HK-2 (cell line): Measurements from ENCODE around the gene ATP8A1.

Experiments
- DNase-seq: peaks from one replicate; pipeline ENCODE4 v3.0.0-alpha.2; 2018; ENCODE audit not compliant: unreplicated experiment

The ATP8A1 gene

DNA sequence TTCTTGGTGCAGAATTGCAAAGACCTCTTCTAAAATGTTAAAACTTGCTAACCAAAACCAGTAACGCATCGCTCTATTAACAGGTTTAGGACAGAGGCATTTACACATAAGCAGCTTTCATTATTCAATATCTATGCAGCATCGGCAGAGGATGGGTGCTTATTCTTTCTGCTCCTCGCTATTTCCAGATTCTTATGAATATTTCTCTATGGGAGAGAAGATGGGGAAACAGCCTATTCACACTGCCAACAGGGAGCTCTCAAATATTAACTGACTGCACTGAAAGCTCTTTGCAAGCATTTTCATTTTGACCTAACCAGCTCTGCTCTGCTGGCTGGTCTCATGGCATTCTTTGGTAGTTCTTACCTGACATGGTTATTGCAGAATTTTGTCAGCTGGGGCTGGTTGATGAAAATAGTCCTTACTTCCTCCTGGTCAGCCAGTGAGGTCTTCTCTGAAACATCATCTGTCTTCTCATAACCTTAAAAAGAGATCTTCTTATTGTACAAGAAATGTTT, 30.2 kb downstream of the ATP8A1 start:
- no peak for DNase-seq

- DNase-seq = no peak
Observed at GRCh38 chr4:42625329-42625728, 31.6 kb downstream of the ATP8A1 start.

- no peak for DNase-seq
Observed at GRCh38 chr4:42624551-42624950, 32.4 kb downstream of the ATP8A1 start.

DNA sequence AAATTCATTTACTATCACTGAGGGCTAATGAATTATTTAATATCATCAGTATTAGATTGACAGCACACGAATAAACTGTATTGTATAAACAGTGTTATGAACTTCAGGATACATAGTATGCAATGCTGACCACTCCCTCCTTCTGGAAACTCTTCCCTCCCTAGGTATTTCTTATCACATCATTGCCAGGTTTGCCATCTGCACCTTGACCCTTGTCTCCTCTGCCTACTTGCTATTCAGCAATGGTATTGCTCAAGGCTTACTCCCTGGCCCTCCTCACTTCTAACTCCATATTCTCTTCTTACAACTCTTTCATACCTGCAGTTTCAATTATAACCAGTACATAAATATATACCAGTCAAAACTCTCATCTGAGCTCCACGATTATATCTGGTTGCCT, 38.9 kb downstream of the ATP8A1 start:
- DNase-seq = no peak

DNA sequence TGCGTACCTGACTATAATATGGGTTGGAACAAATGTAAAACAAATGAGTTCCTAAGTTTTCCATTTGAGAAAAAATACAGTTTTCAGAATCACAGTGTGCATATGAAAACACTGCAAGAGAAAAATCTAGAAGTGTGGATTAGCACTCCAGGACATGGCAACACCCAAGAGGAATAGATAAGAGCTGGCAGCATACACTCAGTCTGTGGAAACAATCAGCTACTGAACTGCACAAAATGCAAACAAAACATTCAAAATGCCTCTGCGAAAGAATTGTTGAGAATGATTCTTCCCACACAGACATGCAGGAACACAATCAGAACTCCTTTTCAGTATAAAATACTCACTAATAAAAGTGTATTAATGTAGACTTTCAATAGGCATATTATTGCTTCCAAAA, 39.9 kb downstream of the ATP8A1 start:
- no peak for DNase-seq

DNA sequence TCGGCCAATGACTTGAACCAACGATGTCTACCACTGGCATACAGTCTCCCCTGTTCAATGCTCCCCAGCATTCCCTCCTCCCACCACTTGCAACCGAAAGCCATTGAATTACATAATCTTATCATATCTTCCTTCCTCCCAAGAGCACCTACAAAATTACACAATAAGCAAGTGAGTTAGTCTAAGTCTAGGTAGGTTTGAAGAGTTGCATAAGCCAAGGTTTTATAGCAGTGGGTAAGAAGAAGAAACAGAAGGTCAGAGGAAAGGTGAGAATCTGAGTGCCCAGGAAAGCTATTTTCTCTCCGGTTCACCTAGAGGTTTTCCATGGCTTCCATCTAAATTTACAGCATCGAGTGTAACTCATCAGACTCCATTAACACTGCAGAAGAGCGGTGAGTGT, 40.3 kb downstream of the ATP8A1 start:
- no peak for DNase-seq

DNA sequence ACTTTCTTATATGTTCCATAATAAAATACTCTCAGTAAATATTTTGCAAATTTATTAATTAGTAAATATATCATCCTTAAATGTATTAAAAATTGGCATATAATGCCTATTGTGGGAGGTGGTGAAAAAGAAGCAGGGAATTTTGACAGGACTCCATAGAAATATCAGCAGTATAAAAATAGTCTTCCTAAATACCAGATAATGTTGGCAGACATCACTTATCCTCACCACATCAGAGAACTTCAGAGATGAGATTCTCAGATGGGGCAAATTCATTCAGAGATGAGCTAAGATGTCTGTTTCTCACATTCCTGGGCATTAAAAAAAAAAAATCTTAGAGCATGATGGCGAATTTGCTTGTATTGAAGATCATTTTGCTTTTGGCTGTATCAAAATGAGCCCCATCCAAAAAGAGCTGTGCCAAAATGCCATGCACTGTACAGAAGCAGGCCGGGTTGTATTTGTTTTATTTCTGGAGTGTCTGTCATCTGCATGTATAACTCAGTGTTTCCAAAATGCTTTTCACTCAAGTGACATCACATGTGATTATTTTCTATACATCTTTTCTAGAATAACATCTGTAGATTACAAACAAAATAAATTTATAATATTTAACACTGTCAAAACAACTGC, 41.7 kb downstream of the ATP8A1 start:
- no peak for DNase-seq

DNA sequence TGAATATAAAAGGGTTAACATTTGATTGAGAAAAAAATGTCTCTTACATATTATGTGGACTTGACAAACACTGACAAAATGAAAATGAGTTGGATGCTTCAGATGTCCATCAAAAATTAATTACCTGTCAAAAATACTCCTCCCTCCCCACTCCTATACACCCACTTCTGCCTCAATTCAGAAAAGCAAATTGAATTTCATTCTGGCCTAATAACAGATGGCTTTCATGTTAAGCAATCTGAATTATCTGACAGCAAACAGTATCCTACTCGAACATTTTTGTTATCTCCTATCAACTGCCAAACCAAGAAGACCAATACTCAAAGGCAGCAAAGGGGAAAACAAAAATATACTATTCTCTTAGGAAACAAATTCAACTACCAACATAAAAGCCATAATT, 44.0 kb downstream of the ATP8A1 start:
- DNase-seq = no peak

- DNase-seq = no peak
Observed at GRCh38 chr4:42610941-42611340, 46.0 kb downstream of the ATP8A1 start.

DNA sequence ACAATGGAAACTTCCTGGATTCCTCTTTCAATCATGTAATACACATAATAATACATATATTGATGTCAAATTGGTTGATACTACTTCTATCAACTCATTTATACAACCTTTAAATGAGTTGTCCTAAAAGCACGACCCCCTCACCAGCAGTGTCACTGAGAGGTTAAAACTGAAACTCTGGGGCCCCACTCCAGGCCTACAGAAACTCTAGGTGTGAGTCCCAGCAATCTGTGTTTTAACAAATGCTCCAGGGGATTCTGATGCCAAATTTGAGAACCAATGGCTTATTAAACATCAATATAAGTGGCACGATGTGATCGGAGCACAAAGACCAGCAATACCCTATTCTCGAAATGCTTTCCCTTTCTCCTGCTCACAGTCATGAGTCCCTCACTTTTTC, 47.9 kb downstream of the ATP8A1 start:
- DNase-seq = no peak

DNA sequence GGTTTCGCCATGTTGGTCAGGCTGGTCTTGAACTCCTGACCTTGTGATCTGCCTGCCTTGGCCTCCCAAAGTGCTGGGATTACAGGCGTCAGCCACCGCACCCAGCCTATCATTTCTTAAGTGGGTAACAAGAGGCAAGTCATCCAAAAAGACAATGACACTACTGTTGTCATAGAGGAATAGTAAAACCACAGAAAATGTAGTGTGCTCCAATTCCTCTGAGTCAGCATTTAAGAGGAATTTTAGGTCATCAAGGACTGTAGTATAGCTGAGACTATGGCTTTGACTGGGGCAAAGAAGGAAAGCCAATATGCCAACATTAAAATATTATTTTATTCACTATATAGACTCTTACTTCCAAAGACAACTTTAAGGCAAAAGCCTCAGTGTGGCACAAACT, 48.4 kb downstream of the ATP8A1 start:
- DNase-seq = no peak

GRCh38 chr4:42607011-42607726, 49.7 kb downstream of the ATP8A1 start:
- DNase-seq = no peak

DNA sequence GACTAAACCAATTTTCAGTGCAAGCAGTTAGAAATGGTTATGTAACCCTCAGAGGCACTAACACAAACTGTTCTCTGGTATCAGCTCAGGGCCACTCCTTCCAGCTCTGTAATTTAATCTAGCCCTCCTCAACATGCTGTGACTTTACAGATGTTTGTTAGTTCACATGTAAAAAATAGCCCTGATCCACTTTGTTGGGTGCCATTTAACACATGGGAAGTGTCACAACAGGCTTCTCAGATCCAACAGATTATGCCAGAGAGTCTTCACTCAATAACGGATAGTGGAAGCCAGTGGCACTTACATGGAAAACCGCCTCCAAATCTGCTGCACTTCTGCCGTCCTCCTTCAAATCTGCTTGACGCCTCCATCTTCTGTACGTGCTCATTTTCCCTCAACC, 51.6 kb downstream of the ATP8A1 start:
- DNase-seq = no peak

DNA sequence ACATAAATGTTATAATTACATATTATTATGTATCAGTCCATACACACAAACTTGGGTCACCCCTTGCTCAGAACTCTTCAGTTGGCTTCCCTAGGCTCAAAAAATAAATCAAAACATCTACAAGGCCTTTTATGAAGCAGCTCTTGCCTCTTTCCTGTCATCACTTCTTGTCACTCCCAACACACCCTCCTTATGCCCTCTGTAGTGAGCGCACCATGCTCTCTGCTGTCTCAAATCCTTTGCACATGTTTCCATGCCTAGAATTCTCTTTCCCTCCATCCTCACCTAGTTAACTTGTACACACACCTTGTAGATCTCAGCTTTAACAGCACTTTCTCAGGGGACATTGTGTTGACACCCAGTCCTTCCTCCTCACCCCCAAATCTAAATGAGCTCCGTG, 53.0 kb downstream of the ATP8A1 start:
- DNase-seq = no peak

DNA sequence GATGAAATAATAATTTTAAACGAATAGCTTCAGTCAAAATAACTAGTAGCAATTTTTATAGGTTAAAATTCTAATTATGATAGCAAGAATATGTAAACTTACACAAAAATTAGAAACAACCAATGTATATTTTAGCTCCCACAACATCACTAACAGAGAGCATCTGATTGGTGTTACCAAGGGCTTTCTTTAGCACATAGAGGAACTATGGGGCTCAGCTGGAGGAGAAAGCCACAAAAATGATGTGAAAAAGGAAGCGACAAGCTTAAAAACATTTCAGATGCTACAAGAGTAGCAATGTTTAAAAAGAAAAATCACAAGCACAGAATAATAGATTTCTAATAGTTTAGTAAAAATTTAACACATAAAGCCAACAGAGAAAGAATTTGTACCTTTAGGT, 56.3 kb downstream of the ATP8A1 start:
- DNase-seq = no peak

- no peak for DNase-seq
Observed at GRCh38 chr4:42596918-42597317, 60.0 kb downstream of the ATP8A1 start.

- no peak for DNase-seq
Observed at GRCh38 chr4:42594888-42595287, 62.0 kb downstream of the ATP8A1 start.

GRCh38 chr4:42588909-42589308, 68.0 kb downstream of the ATP8A1 start:
- DNase-seq = no peak

GRCh38 chr4:42586775-42587174, 70.1 kb downstream of the ATP8A1 start:
- DNase-seq = no peak

- no peak for DNase-seq
Observed at GRCh38 chr4:42579903-42580302, 77.0 kb downstream of the ATP8A1 start.

GRCh38 chr4:42578187-42578586, 78.7 kb downstream of the ATP8A1 start:
- no peak for DNase-seq

- no peak for DNase-seq
Observed at GRCh38 chr4:42574870-42575430, 82.0 kb downstream of the ATP8A1 start.

DNA sequence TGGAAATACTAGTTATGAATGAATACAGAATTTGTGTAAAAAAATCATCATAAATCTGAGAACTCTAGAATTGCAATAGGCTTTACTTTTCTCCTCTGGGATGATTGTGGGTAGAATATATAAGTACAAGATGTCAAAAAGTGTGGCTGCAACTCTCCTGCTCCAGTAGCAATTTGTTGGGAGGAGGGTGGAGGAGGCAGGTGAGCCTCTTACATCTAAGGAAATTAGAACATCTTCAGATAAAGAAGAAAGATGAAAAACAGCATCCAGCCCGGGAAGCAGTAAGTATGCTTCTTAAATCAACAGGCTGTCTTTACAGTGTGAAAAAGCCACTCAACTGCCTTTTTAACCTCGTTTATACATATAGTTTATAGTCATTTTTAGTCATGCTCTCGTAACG, 83.7 kb downstream of the ATP8A1 start:
- DNase-seq = no peak
